NCI-H526 (cell line): ENCODE measurements around the gene MAGEE1.

Experiments
- DNase-seq, 2 experiments: peaks; one replicate each; lab custom pipeline; 2025; lab: John Stamatoyannopoulos, UW

MAGEE1 gene, protein sequence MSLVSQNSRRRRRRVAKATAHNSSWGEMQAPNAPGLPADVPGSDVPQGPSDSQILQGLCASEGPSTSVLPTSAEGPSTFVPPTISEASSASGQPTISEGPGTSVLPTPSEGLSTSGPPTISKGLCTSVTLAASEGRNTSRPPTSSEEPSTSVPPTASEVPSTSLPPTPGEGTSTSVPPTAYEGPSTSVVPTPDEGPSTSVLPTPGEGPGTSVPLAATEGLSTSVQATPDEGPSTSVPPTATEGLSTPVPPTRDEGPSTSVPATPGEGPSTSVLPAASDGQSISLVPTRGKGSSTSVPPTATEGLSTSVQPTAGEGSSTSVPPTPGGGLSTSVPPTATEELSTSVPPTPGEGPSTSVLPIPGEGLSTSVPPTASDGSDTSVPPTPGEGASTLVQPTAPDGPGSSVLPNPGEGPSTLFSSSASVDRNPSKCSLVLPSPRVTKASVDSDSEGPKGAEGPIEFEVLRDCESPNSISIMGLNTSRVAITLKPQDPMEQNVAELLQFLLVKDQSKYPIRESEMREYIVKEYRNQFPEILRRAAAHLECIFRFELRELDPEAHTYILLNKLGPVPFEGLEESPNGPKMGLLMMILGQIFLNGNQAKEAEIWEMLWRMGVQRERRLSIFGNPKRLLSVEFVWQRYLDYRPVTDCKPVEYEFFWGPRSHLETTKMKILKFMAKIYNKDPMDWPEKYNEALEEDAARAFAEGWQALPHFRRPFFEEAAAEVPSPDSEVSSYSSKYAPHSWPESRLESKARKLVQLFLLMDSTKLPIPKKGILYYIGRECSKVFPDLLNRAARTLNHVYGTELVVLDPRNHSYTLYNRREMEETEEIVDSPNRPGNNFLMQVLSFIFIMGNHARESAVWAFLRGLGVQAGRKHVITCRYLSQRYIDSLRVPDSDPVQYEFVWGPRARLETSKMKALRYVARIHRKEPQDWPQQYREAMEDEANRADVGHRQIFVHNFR

DNA sequence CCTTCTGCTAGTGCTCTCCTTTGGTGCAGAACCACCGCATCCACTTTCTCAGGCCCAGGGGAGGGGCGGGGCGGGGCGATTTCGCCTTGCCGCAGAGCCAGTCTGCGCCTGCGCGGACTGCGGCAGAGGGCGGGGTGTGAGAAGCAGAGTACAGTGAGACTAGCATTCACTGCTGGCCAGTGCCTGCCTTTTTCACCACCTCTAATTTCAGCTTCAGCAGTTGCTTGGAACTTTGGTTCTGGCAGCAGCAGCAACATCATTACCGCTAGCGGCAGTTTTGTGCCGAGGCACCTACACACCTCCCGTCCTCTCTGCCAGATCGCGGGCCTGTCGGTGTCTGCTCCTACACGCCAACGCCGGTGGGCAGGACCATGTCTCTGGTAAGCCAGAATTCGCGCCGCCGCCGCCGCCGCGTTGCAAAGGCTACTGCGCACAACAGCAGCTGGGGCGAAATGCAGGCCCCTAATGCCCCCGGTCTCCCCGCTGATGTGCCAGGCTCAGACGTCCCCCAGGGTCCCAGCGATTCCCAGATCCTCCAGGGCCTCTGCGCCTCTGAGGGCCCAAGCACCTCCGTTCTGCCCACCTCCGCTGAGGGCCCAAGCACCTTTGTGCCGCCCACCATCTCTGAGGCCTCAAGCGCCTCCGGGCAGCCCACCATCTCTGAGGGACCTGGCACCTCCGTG, at the start of gene MAGEE1:
TSS of gene MAGEE1 (plus strand) at position 151 of the 683 bp plus-strand sequence. CDS start at position 372, 221 bp downstream.
- DNase-seq, result peak; percentile 59 to 84

DNA sequence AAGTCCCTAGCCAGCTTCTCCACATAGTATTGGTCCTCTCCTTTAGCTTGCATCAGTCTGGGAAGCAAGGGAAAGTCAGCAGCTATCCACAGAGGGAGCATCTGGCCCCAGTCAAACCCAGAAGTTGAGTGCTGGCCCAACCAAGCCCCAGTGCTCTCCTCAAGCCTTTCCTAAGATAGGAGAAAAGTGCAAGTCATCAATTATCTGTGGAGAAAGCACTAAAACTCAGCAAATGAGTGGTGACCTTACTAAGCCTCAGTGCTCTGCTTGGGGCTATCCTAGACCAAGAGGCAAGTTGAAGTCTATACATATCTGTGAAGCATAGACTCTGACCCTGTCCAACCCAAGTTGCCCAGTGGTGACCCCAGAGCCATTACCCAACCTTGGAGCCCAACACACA, 28.5 kb upstream of the MAGEE1 start:
- no peak for DNase-seq

DNA sequence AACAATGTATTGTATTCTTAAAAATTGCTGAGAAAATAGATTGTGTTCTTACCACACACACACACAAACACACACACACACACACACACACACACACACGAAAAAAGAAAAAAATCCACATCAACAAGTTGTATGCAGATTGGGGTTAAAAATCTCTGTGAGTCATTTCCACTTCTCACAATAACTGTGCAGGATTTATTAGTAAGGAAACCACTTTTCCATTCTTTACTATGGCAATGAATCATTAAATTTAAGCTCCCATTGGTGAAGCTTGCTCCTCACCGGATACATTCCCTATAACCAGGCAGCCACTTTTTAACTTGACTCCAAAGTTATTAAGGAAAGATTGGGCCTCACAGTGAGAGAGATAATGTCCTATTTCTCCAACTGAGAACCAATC, 19.7 kb upstream of the MAGEE1 start:
- no peak for DNase-seq

DNA sequence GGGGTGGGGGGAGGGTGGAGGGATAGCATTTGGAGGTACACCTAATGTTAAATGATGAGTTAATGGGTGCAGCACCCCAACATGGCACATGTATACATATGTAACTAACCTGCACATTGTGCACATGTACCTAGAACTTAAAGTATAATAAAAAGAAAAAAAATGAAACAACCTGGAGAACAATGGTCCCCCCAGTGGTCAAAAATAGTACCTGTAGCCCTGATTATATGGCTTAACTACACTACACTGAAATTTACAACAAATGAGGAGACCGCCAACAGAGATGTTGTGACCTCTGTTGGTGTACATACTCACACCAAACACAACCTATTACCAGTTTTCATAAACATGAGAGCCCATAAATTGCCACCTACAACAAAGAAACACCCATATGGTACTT, 7.3 kb upstream of the MAGEE1 start:
- no peak for DNase-seq

DNA sequence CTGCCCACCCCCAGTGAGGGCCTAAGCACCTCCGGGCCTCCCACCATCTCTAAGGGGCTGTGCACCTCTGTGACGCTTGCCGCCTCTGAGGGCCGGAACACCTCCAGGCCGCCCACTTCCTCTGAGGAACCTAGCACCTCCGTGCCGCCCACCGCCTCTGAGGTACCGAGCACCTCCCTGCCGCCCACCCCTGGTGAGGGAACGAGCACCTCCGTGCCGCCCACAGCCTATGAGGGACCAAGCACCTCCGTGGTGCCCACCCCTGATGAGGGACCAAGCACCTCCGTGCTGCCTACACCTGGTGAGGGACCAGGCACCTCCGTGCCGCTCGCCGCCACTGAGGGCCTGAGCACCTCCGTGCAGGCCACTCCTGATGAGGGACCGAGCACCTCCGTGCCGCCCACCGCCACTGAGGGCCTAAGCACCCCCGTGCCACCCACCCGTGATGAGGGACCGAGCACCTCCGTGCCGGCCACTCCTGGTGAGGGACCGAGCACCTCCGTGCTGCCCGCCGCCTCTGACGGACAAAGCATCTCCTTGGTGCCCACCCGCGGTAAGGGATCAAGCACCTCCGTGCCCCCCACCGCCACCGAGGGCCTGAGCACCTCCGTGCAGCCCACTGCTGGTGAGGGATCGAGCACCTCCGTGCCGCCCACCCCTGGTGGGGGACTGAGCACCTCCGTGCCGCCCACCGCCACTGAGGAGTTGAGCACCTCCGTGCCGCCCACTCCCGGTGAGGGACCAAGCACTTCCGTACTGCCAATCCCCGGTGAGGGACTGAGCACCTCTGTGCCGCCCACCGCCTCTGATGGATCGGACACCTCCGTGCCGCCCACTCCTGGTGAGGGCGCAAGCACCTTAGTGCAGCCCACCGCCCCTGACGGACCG, 977 bp downstream of the MAGEE1 start:
- peak in 1 of 2 experiments; percentile 21 for DNase-seq

DNA sequence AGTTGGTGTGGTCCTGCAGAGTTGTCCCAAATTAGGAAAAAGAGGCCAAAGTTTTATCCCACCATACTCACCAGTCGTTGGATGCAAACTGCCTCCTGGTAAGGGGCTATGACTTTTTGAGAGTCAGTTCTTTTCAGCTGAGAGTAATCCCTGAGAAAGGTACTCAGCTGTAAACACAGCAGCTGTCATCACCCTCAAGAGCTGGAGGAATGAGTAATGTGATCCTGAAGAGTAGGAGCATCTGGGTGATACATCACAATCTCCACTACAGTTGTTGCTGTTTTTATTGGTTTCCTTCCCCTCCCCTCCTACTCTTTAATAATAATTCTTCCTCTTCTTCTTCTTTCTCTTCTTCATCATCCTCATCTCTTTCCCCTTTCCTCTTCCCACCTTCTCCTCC, 5.7 kb downstream of the MAGEE1 start:
- no peak for DNase-seq

DNA sequence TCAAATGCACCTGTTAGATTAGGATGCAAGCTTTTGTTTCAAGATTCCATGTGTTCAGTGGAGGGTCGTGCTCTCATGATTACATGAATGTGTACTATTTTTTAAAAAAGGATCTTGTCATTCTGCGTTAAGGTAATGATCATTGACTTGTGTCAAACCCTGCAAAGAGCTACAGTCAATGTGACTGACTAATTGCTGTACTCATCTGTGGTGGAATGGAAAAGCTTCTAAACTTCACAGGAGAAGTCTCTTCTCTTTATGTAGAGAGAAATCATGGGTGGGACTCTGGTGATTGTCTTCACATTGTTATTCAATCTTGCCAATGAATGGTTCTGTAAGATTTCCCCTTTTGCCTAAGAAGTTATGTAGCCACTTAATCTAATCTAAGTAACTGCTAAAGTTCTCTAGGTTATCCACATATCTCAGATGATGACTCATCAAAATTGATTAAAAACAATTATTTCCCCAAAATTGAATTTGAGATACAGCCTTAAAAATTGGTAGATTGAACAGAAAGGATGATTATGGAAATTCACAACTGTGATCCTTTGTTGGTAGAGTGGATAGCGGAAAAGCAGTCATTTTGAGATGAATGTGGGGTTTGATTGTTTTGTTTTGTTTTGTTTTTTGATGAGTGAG, 6.7 kb downstream of the MAGEE1 start:
- DNase-seq, result no peak

DNA sequence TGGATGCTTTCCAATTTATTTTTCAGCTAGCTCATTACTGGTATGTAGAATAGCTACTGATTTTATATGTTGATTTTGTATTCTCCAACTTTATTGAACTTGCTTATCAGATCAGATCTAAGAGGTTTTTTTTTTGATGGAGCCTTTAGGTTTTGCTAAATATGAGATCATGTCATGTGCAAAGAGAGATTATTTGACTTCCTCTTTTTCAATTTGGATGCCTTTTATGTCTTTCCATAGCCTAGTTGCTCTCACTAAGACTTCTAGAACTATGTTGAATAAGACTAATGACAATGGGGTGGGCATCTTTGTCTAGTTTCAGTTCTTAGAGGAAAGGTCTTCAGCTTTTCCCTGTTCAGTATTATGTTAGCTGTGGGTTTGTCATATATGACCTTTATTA, 11.7 kb downstream of the MAGEE1 start:
- DNase-seq, result no peak

DNA sequence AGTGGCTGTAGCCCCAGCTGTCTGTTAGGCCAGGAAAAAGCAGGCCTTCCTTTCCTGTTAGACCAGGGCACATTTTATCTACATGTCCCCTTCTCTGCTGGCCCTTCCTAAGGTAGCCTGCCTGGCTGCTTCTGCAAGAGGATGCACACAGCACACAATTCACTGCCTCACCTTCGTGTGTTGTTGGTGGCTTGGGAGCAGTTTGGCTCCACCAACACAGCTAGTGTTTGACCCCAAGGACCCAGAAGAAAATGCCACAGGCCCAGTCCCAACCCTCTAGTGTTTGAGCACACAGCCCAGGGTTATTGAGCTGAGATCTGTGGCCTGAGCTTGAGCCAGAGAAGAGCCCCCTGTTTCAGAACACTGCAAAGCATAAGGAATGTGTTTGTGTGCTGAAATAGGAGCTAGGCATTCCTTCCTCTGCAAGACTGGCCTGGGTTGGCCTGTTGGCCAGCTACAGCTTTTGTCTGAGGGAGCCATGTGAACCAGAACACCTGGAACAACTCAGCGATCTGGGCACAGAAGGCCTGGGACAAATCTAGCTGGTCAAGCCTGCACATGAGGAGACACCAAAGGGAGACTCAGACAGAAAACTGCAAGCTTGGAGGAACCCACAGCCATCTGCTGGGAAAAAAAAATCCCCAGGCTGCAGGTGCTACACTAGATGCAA, 26.4 kb downstream of the MAGEE1 start:
- DNase-seq, result no peak

DNA sequence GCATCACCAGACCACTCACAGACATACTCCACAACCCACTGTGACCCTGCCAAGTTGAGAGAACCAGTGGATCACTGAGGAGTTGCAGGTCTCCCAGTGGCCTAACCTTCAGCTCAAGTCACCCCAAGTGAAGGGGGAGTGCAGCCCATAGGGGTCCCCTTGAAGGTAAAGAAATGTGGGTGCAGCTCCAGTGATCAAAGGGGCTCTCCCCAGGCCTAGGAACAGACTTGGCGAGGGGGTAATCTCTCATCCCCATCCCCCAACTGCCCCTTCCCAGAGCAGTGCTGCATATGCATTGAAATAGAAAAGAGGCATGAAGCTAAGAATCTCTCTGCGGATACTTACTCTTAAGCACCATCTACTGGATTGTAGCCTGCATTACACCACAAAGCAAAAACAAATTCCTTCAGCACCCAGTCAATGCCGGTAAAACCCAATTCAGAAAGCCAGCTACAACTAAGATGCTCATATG, 27.0 kb downstream of the MAGEE1 start:
- peak in 1 of 2 experiments; percentile 22 for DNase-seq

DNA sequence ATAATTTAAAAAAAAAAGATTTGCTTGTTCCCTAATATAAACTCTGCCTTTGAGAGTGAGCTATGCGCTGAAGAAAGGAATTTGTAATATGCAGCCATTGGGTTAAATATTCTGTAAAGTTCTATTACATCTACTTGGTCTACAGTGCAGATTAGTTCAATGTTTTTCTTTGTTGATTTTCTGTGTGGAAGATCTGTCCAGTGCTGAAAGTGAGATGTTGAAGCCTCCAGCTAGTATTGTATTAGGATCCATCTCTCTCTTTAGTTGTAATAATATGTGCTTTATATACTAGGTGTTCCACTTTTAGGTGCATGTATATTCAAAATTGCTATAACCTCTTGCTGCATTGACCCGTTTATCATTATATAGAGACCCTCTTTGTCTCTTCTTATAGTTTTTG, 49.8 kb downstream of the MAGEE1 start:
- DNase-seq, result no peak
